ENCODE measurements around the gene GRIK2.

DNA sequence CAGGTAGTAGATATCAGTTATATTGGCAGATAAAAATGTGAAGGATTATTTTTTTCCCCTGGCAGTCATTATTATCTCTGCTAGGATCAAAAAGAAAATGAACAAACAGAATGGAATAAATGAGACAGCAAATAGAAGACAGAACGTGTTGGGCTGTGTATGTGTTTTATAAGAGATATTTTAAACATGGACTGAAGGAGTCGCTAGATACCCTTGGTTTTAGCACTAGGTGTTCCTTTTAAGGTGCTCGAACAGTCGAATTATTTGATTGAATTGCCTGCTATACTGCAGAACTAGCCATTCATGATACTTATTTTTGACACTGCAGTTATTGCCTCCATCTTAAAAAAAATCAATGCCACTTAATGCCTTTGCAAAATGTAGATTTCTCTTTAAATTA lies 3.7 kb downstream of the GRIK2 start:
- TF ChIP-seq, protein P1, sequence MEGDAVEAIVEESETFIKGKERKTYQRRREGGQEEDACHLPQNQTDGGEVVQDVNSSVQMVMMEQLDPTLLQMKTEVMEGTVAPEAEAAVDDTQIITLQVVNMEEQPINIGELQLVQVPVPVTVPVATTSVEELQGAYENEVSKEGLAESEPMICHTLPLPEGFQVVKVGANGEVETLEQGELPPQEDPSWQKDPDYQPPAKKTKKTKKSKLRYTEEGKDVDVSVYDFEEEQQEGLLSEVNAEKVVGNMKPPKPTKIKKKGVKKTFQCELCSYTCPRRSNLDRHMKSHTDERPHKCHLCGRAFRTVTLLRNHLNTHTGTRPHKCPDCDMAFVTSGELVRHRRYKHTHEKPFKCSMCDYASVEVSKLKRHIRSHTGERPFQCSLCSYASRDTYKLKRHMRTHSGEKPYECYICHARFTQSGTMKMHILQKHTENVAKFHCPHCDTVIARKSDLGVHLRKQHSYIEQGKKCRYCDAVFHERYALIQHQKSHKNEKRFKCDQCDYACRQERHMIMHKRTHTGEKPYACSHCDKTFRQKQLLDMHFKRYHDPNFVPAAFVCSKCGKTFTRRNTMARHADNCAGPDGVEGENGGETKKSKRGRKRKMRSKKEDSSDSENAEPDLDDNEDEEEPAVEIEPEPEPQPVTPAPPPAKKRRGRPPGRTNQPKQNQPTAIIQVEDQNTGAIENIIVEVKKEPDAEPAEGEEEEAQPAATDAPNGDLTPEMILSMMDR (conservative IDR thresholded peaks at IDR 0.05; ENCODE audit: low read depth, low read length), result peak; percentile 54
- no peak for TF ChIP-seq USF2 (IDR thresholded peaks at IDR 0.05; ENCODE audit: low read depth, low read length)
- no peak for TF ChIP-seq POLR2A (IDR thresholded peaks at IDR 0.05; ENCODE audit: low read depth, low read length)
- peak; percentile 45; the same call in 1 of the 2 replicates for TF ChIP-seq SMC3 (IDR thresholded peaks at IDR 0.05; ENCODE audit: low read depth, low read length)
- no peak for TF ChIP-seq MAFK (IDR thresholded peaks at IDR 0.05; ENCODE audit: low read depth, low read length)
- no peak for TF ChIP-seq CEBPB (IDR thresholded peaks at IDR 0.05; ENCODE audit: low read depth, low read length)
- TF ChIP-seq MAZ (IDR thresholded peaks at IDR 0.05; ENCODE audit: borderline replicate concordance, low read depth, low read length), result no peak
- TF ChIP-seq RFX5 (IDR thresholded peaks at IDR 0.05; ENCODE audit: low read depth, low read length), result no peak
- no peak for TF ChIP-seq RCOR1 (IDR thresholded peaks at IDR 0.05; ENCODE audit: insufficient replicate concordance, low read length)
- no peak for TF ChIP-seq MXI1 (IDR thresholded peaks at IDR 0.05; ENCODE audit: borderline replicate concordance, low read depth, low read length)
- TF ChIP-seq BHLHE40 (IDR thresholded peaks at IDR 0.05; ENCODE audit: low read depth, low read length), result no peak
- TF ChIP-seq, protein P2, sequence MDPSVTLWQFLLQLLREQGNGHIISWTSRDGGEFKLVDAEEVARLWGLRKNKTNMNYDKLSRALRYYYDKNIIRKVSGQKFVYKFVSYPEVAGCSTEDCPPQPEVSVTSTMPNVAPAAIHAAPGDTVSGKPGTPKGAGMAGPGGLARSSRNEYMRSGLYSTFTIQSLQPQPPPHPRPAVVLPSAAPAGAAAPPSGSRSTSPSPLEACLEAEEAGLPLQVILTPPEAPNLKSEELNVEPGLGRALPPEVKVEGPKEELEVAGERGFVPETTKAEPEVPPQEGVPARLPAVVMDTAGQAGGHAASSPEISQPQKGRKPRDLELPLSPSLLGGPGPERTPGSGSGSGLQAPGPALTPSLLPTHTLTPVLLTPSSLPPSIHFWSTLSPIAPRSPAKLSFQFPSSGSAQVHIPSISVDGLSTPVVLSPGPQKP (IDR thresholded peaks at IDR 0.05; ENCODE audit: borderline replicate concordance, low read depth, low read length), result no peak
- no peak for TF ChIP-seq CHD1 (IDR thresholded peaks at IDR 0.05; ENCODE audit: low read depth, low read length)

Data from IMR-90 (cell line).